ENCODE results near the gene SLC9A4. TPM values are rescaled to one million over a fixed set of nuclear protein-coding genes. Genes with fewer than 3 reads are reported as not detected.

SLC9A4 gene
- total and polyA plus RNA-seq, 10 of the 15 experiments (the other 5 are each of a cell fraction or from before 2014, with no cell fraction given): 0.10 TPM; not detected in 9

DNA sequence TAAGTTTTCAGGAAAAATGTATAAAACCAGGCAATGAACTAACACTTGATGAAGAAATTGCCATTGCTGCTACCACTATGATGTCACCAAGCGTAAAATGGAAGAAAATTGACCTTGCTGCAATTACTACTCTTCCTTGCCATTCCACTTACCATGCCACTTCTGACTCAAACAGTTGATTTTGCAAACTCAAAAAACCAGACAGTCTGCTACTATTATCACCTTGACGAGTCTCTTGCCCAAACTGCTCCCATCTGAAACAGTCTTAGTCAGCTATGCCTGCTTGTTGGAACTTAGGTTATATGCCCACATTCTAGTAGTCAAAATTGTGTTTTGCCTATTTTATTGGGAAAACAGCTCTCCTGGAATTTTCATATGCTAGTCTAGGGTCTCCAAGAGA is 74.4 kb downstream of the SLC9A4 start:
- no peaks in the 10 kb centered on the region for H3K36me3 ChIP-seq (ENCODE audit: control insufficient read depth in 2 of 2, insufficient read depth in 2 of 2, low read length in 1 of 2)
- no peak for ATAC-seq
- no peaks in the 10 kb centered on the region for H3K79me2 ChIP-seq (ENCODE audit: control insufficient read depth, insufficient read depth, low read length)
- ChIA-PET RAD21 (ENCODE audit: unreplicated experiment) (no interaction called here), POLR2A (no interaction called here), CTCF (no interaction called here), SMC1A (ENCODE audit: uncharacterized antibody, unreplicated experiment) (no interaction called here)
- no TSS peak for BruUV-seq (replicated peaks)
- no peak for DNase-seq (ENCODE audit: low read depth, low spot score)
- no peak overlapping the region for H3K27ac ChIP-seq (ENCODE audit: control insufficient read depth, insufficient read depth)
- 3% methylated on average over 2 of the region's 2 CpGs for WGBS (ENCODE audit: insufficient coverage, insufficient replicate concordance, low lambda C conversion rate, missing lambda C conversion rate)
- H3K4me3 ChIP-seq: no peak overlapping the region
- no peak for FAIRE-seq
- H4K20me1 ChIP-seq (ENCODE audit: control insufficient read depth, insufficient read depth): no peaks in the 10 kb centered on the region
- H3K9ac ChIP-seq (ENCODE audit: control insufficient read depth, insufficient read depth, low read length): no peak overlapping the region
- no peaks in the 10 kb centered on the region; the same call in 2 of the 3 replicates for H3K9me3 ChIP-seq (replicated peaks; ENCODE audit: control insufficient read depth, insufficient read depth, low read length)
- no peaks in the 10 kb centered on the region for H3K27me3 ChIP-seq (replicated peaks in 1 of 2; ENCODE audit: control insufficient read depth in 2 of 2, insufficient read depth in 2 of 2, low read length in 1 of 2)
- H2AFZ ChIP-seq (ENCODE audit: control insufficient read depth, low read depth, low read length): no peak overlapping the region
- no peak overlapping the region for H3K4me2 ChIP-seq (ENCODE audit: control insufficient read depth, insufficient read depth)
- intact Hi-C loops (cut with micrococcal nuclease; ENCODE audit: unreplicated experiment): no loop called here
- no peaks in the 10 kb centered on the region for H3K4me1 ChIP-seq (ENCODE audit: control insufficient read depth, insufficient read depth, low read length)
- no peak for TF ChIP-seq CBFB (IDR thresholded peaks at IDR 0.05; ENCODE audit: low read depth)
- in situ Hi-C loops (cut with MboI): no loop called here

DNA sequence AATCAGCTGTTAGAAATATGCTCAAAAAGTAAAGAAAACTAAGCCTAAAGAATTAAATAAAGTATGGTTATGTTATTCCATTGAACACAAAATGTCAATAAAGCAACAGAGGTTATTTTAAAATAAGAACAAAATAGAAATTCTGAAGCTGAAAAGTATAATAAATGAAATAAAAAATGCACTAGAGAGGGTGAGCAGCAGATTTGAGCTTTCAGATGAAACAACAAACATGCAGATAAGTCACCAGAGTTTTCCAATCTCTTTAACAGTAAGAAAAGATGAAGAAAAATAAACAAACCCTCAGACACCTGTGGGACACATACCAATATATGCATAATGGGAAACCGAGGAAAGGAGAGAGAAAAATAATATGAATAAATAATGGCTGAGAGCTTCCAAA is 76.0 kb downstream of the SLC9A4 start:
- WGBS (ENCODE audit: insufficient coverage, insufficient replicate concordance, low lambda C conversion rate, missing lambda C conversion rate): 0% methylated on average over 1 of the region's 1 CpG
- Histone ChIP-seq H3K9me3 (replicated peaks; ENCODE audit: control insufficient read depth, insufficient read depth, low read length) (no peaks in the 10 kb centered on the region; the same call in 2 of the 3 replicates), H3K9ac (ENCODE audit: control insufficient read depth, insufficient read depth, low read length) (no peak overlapping the region), H3K36me3 (ENCODE audit: control insufficient read depth in 2 of 2, insufficient read depth in 2 of 2, low read length in 1 of 2) (no peaks in the 10 kb centered on the region), H3K4me1 (ENCODE audit: control insufficient read depth, insufficient read depth, low read length) (no peaks in the 10 kb centered on the region), H3K27me3 (replicated peaks in 1 of 2; ENCODE audit: control insufficient read depth in 2 of 2, insufficient read depth in 2 of 2, low read length in 1 of 2) (no peaks in the 10 kb centered on the region), H3K4me3 (no peak overlapping the region), H3K4me2 (ENCODE audit: control insufficient read depth, insufficient read depth) (no peak overlapping the region), H3K79me2 (ENCODE audit: control insufficient read depth, insufficient read depth, low read length) (no peaks in the 10 kb centered on the region), H3K27ac (ENCODE audit: control insufficient read depth, insufficient read depth) (no peak overlapping the region), H2AFZ (ENCODE audit: control insufficient read depth, low read depth, low read length) (no peak overlapping the region), H4K20me1 (ENCODE audit: control insufficient read depth, insufficient read depth) (no peaks in the 10 kb centered on the region)
- BruUV-seq (replicated peaks): no TSS peak
- in situ Hi-C loops (cut with MboI): no loop called here
- RAD21 ChIA-PET (ENCODE audit: unreplicated experiment): no interaction called here
- no peak for DNase-seq (ENCODE audit: low read depth, low spot score)
- no peak for FAIRE-seq
- CTCF ChIA-PET: no interaction called here
- SMC1A ChIA-PET (ENCODE audit: uncharacterized antibody, unreplicated experiment): interaction anchor here (1.1 kb wide), 1 partner anchor 60 kb away, joined by 3 read pairs; no protein-coding TSS in a partner anchor
- TF ChIP-seq ESRRA (IDR thresholded peaks at IDR 0.05; ENCODE audit: low read length) (no peak), RAD51 (IDR thresholded peaks at IDR 0.05) (no peak)
- TF ChIP-seq, protein P1, sequence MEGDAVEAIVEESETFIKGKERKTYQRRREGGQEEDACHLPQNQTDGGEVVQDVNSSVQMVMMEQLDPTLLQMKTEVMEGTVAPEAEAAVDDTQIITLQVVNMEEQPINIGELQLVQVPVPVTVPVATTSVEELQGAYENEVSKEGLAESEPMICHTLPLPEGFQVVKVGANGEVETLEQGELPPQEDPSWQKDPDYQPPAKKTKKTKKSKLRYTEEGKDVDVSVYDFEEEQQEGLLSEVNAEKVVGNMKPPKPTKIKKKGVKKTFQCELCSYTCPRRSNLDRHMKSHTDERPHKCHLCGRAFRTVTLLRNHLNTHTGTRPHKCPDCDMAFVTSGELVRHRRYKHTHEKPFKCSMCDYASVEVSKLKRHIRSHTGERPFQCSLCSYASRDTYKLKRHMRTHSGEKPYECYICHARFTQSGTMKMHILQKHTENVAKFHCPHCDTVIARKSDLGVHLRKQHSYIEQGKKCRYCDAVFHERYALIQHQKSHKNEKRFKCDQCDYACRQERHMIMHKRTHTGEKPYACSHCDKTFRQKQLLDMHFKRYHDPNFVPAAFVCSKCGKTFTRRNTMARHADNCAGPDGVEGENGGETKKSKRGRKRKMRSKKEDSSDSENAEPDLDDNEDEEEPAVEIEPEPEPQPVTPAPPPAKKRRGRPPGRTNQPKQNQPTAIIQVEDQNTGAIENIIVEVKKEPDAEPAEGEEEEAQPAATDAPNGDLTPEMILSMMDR (IDR thresholded peaks at IDR 0.05 in 2 of 3, conservative IDR thresholded peaks at IDR 0.05 in 1 of 3; ENCODE audit: control insufficient read depth in 2 of 3, extremely low read depth in 1 of 3, insufficient read depth in 1 of 3, low read depth in 3 of 3, low read length in 3 of 3): no peak
- POLR2A ChIA-PET: no interaction called here
- intact Hi-C loops (cut with micrococcal nuclease; ENCODE audit: unreplicated experiment): no loop called here
- ATAC-seq: no peak
